Ishikawa (cell line): Measurements from ENCODE around the gene CYSTM1.

Experiments used
- CREB1 ChIP-seq: IDR thresholded peaks from 2 replicates; pipeline ENCODE4 v1.6.1; 2012; ENCODE audit warnings: low read depth
- EGR1 ChIP-seq: IDR thresholded peaks from 2 replicates; pipeline ENCODE4 v1.6.1; 2012
- EP300 ChIP-seq: IDR thresholded peaks from 2 replicates; pipeline ENCODE4 v1.6.1; 2012; ENCODE audit warnings: borderline replicate concordance
- FOXM1 ChIP-seq: IDR thresholded peaks from 2 replicates; pipeline ENCODE4 v1.6.1; 2012; ENCODE audit warnings: low read depth, borderline replicate concordance
- MAX ChIP-seq: IDR thresholded peaks from 2 replicates; pipeline ENCODE4 v1.6.1; 2012
- NFIC ChIP-seq: IDR thresholded peaks from 2 replicates; pipeline ENCODE4 v1.6.1; 2012
- RAD21 ChIP-seq: IDR thresholded peaks from 2 replicates; pipeline ENCODE4 v1.6.1; 2012; ENCODE audit warnings: low read depth
- TAF1 ChIP-seq: IDR thresholded peaks from 2 replicates; pipeline ENCODE4 v1.6.1; 2012; ENCODE audit warnings: low read depth, mild to moderate bottlenecking
- YY1 ChIP-seq: IDR thresholded peaks from 2 replicates; pipeline ENCODE4 v1.6.1; 2012; ENCODE audit warnings: low read depth
- ZBTB7A ChIP-seq: IDR thresholded peaks from 2 replicates; pipeline ENCODE4 v1.6.1; 2012; ENCODE audit warnings: low read depth
- TF ChIP-seq, protein P1 (sequence below): IDR thresholded peaks from 2 replicates; pipeline ENCODE4 v1.6.1; 2012
- TF ChIP-seq, protein P2 (sequence below): IDR thresholded peaks from 2 replicates; pipeline ENCODE4 v1.6.1; 2012; ENCODE audit warnings: low read depth, mild to moderate bottlenecking

DNA sequence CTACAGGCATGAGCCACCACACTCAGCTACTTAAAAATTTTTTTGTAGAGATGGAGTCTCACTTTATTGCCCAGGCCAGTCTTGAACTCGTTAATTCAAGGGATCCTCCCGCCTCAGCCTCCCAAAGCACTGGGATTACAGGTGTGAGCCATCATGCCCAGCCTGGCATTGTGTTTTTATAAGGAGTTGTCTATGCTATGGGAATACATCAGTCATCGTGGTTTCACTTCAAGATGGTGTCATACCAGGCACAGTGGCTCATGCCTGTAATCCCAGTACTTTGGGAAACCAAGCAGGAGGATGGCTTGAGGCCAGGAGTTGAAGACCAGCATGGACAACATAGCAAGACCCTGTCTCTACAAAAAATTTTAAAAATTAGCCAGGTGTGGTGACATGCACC, 49.7 kb downstream of the CYSTM1 start:
- TF ChIP-seq FOXM1: no peak
- TF ChIP-seq NFIC: no peak
- TF ChIP-seq MAX: no peak
- no peak for TF ChIP-seq ZBTB7A
- no peak for TF ChIP-seq RAD21
- no peak for TF ChIP-seq EP300
- no peak for TF ChIP-seq TAF1
- TF ChIP-seq, protein P1, sequence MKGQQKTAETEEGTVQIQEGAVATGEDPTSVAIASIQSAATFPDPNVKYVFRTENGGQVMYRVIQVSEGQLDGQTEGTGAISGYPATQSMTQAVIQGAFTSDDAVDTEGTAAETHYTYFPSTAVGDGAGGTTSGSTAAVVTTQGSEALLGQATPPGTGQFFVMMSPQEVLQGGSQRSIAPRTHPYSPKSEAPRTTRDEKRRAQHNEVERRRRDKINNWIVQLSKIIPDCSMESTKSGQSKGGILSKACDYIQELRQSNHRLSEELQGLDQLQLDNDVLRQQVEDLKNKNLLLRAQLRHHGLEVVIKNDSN: no peak
- TF ChIP-seq CREB1: no peak
- TF ChIP-seq, protein P2, sequence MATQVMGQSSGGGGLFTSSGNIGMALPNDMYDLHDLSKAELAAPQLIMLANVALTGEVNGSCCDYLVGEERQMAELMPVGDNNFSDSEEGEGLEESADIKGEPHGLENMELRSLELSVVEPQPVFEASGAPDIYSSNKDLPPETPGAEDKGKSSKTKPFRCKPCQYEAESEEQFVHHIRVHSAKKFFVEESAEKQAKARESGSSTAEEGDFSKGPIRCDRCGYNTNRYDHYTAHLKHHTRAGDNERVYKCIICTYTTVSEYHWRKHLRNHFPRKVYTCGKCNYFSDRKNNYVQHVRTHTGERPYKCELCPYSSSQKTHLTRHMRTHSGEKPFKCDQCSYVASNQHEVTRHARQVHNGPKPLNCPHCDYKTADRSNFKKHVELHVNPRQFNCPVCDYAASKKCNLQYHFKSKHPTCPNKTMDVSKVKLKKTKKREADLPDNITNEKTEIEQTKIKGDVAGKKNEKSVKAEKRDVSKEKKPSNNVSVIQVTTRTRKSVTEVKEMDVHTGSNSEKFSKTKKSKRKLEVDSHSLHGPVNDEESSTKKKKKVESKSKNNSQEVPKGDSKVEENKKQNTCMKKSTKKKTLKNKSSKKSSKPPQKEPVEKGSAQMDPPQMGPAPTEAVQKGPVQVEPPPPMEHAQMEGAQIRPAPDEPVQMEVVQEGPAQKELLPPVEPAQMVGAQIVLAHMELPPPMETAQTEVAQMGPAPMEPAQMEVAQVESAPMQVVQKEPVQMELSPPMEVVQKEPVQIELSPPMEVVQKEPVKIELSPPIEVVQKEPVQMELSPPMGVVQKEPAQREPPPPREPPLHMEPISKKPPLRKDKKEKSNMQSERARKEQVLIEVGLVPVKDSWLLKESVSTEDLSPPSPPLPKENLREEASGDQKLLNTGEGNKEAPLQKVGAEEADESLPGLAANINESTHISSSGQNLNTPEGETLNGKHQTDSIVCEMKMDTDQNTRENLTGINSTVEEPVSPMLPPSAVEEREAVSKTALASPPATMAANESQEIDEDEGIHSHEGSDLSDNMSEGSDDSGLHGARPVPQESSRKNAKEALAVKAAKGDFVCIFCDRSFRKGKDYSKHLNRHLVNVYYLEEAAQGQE: no peak
- no peak for TF ChIP-seq YY1
- TF ChIP-seq EGR1: no peak
